ENCODE measurements around the gene ZNF519.

Gene ZNF519

GRCh38 chr18:14106906-14107305 is 25.3 kb downstream of the ZNF519 start:
- no peak overlapping the region for H3K9ac ChIP-seq
- H3K4me2 ChIP-seq: no peak overlapping the region
- H3K27ac ChIP-seq: no peak overlapping the region
- H3K4me3 ChIP-seq (IDR thresholded peaks at IDR 0.05; ENCODE audit: insufficient read depth, low read depth, low read length): no peak overlapping the region
- H3K36me3 ChIP-seq (ENCODE audit: insufficient read depth): no peaks in the 10 kb centered on the region
- H4K20me1 ChIP-seq (ENCODE audit: insufficient read depth): no peaks in the 10 kb centered on the region
- TF ChIP-seq, protein P1, sequence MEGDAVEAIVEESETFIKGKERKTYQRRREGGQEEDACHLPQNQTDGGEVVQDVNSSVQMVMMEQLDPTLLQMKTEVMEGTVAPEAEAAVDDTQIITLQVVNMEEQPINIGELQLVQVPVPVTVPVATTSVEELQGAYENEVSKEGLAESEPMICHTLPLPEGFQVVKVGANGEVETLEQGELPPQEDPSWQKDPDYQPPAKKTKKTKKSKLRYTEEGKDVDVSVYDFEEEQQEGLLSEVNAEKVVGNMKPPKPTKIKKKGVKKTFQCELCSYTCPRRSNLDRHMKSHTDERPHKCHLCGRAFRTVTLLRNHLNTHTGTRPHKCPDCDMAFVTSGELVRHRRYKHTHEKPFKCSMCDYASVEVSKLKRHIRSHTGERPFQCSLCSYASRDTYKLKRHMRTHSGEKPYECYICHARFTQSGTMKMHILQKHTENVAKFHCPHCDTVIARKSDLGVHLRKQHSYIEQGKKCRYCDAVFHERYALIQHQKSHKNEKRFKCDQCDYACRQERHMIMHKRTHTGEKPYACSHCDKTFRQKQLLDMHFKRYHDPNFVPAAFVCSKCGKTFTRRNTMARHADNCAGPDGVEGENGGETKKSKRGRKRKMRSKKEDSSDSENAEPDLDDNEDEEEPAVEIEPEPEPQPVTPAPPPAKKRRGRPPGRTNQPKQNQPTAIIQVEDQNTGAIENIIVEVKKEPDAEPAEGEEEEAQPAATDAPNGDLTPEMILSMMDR (conservative IDR thresholded peaks at IDR 0.05; ENCODE audit: low read depth, low read length): no peak
- peaks cover 15% of the 10 kb centered on the region; the same call in 1 of the 2 replicates for H3K79me2 ChIP-seq (ENCODE audit: insufficient read depth, low read depth)
- H3K4me1 ChIP-seq (ENCODE audit: low read depth, poor library complexity, severe bottlenecking): no peaks in the 10 kb centered on the region
- H2AFZ ChIP-seq (ENCODE audit: low read depth): no peak overlapping the region
- H3K27me3 ChIP-seq (ENCODE audit: insufficient read depth, low read depth): no peaks in the 10 kb centered on the region

GRCh38 chr18:14104906-14105748 is 27.1 kb downstream of the ZNF519 start:
- Histone ChIP-seq H3K27me3 (ENCODE audit: insufficient read depth, low read depth) (no peaks in the 10 kb centered on the region), H4K20me1 (ENCODE audit: insufficient read depth) (no peaks in the 10 kb centered on the region), H3K27ac (no peak overlapping the region), H3K4me2 (no peak overlapping the region), H3K36me3 (ENCODE audit: insufficient read depth) (no peaks in the 10 kb centered on the region), H3K9ac (no peak overlapping the region), H3K4me1 (ENCODE audit: low read depth, poor library complexity, severe bottlenecking) (no peaks in the 10 kb centered on the region), H3K79me2 (ENCODE audit: insufficient read depth, low read depth) (peaks cover 7% of the 10 kb centered on the region; the same call in 1 of the 2 replicates), H3K4me3 (IDR thresholded peaks at IDR 0.05; ENCODE audit: insufficient read depth, low read depth, low read length) (no peak overlapping the region), H2AFZ (ENCODE audit: low read depth) (no peak overlapping the region)
- TF ChIP-seq, protein P1 (conservative IDR thresholded peaks at IDR 0.05; ENCODE audit: low read depth, low read length): no peak

- H3K9ac ChIP-seq: no peak overlapping the region
- H3K4me1 ChIP-seq (ENCODE audit: low read depth, poor library complexity, severe bottlenecking): no peaks in the 10 kb centered on the region
- no peak overlapping the region for H3K4me3 ChIP-seq (IDR thresholded peaks at IDR 0.05; ENCODE audit: insufficient read depth, low read depth, low read length)
These were observed 28.0 kb downstream of the ZNF519 start for GRCh38 chr18:14104201-14104600.

DNA sequence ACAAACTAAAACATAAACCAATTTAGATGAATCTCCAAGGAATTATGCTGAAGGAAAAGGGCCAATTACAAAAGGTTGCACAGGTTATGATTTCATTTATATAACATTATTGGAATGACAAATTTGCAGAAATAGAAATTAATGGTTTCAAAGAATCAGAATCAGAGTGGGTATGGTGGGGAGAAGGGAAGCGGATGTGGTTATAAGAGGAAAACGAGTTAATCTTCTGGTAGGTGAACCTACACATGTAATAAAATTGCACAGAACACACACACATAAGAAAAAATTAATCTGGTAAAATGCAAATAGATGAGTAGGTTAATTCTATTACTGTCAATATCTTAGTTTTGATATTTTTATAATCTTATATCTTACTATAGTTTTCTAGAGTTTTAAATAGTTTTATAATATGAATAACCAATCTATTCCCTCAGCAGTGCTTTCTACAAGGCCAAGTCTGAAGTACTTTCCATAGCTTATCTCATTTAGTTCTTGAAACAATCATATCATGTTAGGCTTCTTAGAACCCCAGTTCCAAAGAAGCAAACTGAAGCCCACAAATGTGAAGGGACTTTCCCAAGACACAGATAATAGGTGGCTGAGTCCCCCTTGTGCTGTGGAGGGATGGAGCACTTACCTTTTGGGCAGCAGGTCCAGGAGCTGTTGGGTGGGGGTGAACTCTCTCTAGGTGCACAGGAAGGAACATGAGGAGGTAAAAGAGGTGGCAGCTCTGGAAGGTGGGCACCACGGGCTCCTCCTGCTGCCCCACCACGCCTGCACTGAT is 31.5 kb downstream of the ZNF519 start:
- no peak overlapping the region for H3K4me2 ChIP-seq
- no peak overlapping the region for H3K4me3 ChIP-seq (IDR thresholded peaks at IDR 0.05; ENCODE audit: insufficient read depth, low read depth, low read length)
- no peak overlapping the region for H3K9ac ChIP-seq
- H3K27me3 ChIP-seq (ENCODE audit: insufficient read depth, low read depth): no peaks in the 10 kb centered on the region
- no peaks in the 10 kb centered on the region for H3K4me1 ChIP-seq (ENCODE audit: low read depth, poor library complexity, severe bottlenecking)
- no peaks in the 10 kb centered on the region for H4K20me1 ChIP-seq (ENCODE audit: insufficient read depth)
- no peak overlapping the region for H2AFZ ChIP-seq (ENCODE audit: low read depth)
- no peaks in the 10 kb centered on the region for H3K79me2 ChIP-seq (ENCODE audit: insufficient read depth, low read depth)
- TF ChIP-seq, protein P1 (conservative IDR thresholded peaks at IDR 0.05; ENCODE audit: low read depth, low read length): no peak
- H3K27ac ChIP-seq: no peak overlapping the region
- H3K36me3 ChIP-seq (ENCODE audit: insufficient read depth): no peaks in the 10 kb centered on the region

More at GRCh38 chr18:14104201-14104600, 28.0 kb downstream of the ZNF519 start:
- no peak overlapping the region for H3K27ac ChIP-seq
- no peaks in the 10 kb centered on the region for H3K27me3 ChIP-seq (ENCODE audit: insufficient read depth, low read depth)
- no peak overlapping the region for H2AFZ ChIP-seq (ENCODE audit: low read depth)
- H3K4me2 ChIP-seq: no peak overlapping the region
- no peaks in the 10 kb centered on the region; the same call in 1 of the 2 replicates for H3K79me2 ChIP-seq (ENCODE audit: insufficient read depth, low read depth)
- H4K20me1 ChIP-seq (ENCODE audit: insufficient read depth): no peaks in the 10 kb centered on the region
- TF ChIP-seq, protein P1 (conservative IDR thresholded peaks at IDR 0.05; ENCODE audit: low read depth, low read length): no peak
- no peaks in the 10 kb centered on the region for H3K36me3 ChIP-seq (ENCODE audit: insufficient read depth)

Measured in KMS-11 (cell line).